NCI-H748 treated with DMSO at 0.1 percent for 48 hours (cell line): ENCODE measurements around the gene PRKCE.
"Not testable (repeated sequence)": the region's sequence is repeated elsewhere in the genome, so short reads cannot be mapped to it uniquely, and the experiment has no call there.

Source experiments
- DNase-seq: peaks from one replicate; lab custom pipeline; 2025; lab: John Stamatoyannopoulos, UW

The PRKCE gene

GRCh38 chr2:45699032-45699658 lies 47.7 kb downstream of the PRKCE start:
- no peak for DNase-seq

GRCh38 chr2:45700407-45701013 lies 49.0 kb downstream of the PRKCE start:
- DNase-seq: no peak

- DNase-seq: no peak
Measured at GRCh38 chr2:45705233-45705632, 53.8 kb downstream of the PRKCE start.

GRCh38 chr2:45706033-45706432 lies 54.6 kb downstream of the PRKCE start:
- DNase-seq: no peak

- no peak for DNase-seq
Measured at GRCh38 chr2:45707006-45707405, 55.5 kb downstream of the PRKCE start.

- no peak for DNase-seq
Measured at GRCh38 chr2:45707661-45708060, 56.2 kb downstream of the PRKCE start.

GRCh38 chr2:45708501-45708900 lies 57.0 kb downstream of the PRKCE start:
- DNase-seq: no peak

GRCh38 chr2:45709137-45709536 lies 57.7 kb downstream of the PRKCE start:
- no peak for DNase-seq

GRCh38 chr2:45710468-45710867 lies 59.0 kb downstream of the PRKCE start:
- no peak for DNase-seq

- DNase-seq: no peak
Measured at GRCh38 chr2:45711224-45711623, 59.7 kb downstream of the PRKCE start.

- DNase-seq: no peak
Measured at GRCh38 chr2:45712570-45712969, 61.1 kb downstream of the PRKCE start.

- no peak for DNase-seq
Measured at GRCh38 chr2:45713136-45713535, 61.7 kb downstream of the PRKCE start.

- DNase-seq: no peak
Measured at GRCh38 chr2:45713591-45713990, 62.1 kb downstream of the PRKCE start.

GRCh38 chr2:45714679-45715078 lies 63.2 kb downstream of the PRKCE start:
- DNase-seq: no peak

GRCh38 chr2:45715601-45716379 lies 64.3 kb downstream of the PRKCE start:
- DNase-seq: no peak

GRCh38 chr2:45716432-45716831 lies 65.0 kb downstream of the PRKCE start:
- not testable (repeated sequence) for DNase-seq

GRCh38 chr2:45716915-45717314 lies 65.4 kb downstream of the PRKCE start:
- no peak for DNase-seq

- DNase-seq: no peak
Measured at GRCh38 chr2:45720210-45720609, 68.7 kb downstream of the PRKCE start.

- no peak for DNase-seq
Measured at GRCh38 chr2:45721150-45721549, 69.7 kb downstream of the PRKCE start.

- no peak for DNase-seq
Measured at GRCh38 chr2:45722477-45722876, 71.0 kb downstream of the PRKCE start.

GRCh38 chr2:45723857-45724256 lies 72.4 kb downstream of the PRKCE start:
- DNase-seq: no peak

GRCh38 chr2:45724335-45724734 lies 72.9 kb downstream of the PRKCE start:
- no peak for DNase-seq

- DNase-seq: no peak
Measured at GRCh38 chr2:45725731-45726130, 74.3 kb downstream of the PRKCE start.
